HG03457 (cell line): ENCODE data around the gene SLC35B1.
"Not testable (repeated sequence)": the region's sequence is repeated elsewhere in the genome, so short reads cannot be mapped to it uniquely, and the experiment has no call there.

Experiments
- ATAC-seq: cut with Tn5 transposase; IDR thresholded peaks from one replicate; pipeline ENCODE4 v1.9.1; 2021; ENCODE audit warnings: moderate number of reproducible peaks; ENCODE audit not compliant: unreplicated experiment

The SLC35B1 gene

DNA sequence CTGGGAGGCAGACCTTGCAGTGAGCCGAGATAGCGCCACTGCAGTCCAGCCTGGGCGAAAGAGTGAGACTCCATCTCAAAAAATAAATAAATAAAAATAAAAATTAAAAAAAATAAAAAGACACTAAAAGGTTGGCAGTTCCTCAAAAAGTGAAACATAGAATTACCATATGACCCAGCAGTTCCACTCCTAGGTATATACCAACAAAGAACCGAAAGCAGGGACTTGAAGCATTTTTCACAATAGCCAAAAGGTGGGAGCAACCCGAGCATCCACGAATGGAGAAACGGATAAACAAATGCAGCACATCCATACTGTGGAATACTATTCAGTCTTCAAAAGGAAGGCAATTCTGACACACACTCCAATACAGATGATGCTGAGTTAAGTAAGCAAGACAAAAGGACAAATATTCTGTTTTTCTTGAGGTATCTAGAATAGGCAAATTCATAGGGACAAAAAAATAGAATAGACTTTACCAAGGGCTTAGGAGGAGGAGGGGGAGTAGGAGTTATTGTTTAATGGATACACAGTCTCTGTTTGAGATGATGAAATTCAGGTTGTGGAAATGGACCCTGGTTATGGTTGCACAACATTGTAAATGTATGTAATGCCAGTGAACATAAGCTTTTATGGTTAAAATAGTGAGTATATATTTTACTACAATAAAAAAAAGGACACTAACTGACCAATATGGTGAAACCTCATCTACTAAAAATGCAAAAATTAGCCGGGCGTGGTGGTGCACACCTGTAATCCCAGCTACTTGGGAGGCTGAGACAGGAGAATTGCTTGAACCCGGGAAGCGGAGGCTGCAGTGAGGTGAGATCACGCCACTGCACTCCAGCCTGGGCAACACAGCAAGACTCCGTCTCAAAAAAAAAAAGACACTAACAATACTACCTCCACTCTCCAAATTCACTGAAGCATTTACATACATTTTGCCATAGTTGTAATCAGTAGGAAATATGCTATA, 27.0 kb upstream of the SLC35B1 start:
- no peak for ATAC-seq

DNA sequence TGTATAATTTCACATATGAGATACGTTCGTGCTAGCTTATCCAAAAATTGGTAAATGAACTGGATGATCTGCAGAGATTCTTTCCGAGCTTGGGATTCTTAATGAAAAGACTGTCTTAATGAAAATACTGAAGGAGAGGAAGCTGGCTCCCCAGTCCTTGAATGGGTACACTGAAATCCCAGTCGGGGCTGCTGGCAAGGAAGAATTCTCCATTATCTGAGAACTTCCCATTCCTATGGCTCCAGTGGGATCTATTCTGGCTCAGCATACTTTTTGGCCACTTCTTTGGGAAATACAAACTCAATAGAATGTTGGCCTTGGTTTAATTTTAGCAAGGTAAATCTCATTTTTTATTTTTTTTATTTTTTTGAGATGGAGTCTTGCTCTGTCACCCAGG, 23.7 kb upstream of the SLC35B1 start:
- ATAC-seq: no peak

DNA sequence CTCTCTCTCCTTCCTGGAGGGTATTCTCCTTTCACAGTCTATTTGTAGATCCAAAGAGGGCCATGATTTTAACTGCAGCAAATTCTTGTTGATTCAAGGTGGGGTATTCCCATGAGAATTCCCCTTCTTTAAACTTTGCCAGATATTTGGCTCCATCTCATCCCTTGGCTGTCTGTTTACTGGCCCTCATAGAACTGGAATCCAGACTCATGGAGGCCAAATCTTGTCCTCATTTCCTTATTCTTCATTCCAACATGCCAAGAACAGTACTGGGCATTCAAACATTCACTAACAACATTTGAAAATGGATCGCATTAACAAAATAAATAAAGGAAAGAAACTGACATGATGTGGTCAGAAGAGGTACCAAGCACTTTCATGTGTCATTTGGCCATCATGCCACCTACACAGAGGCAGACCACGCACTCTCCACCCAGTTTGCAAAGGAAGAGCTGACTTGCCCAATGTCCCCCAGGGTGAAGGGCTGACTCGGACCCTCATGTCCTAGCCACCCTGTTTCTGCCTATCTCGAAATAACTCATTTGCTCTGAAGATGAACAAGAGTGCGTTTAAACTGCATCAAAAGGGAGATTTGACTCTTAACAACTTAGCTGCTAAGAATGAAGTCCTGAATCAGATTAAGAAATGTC, 23.1 kb upstream of the SLC35B1 start:
- ATAC-seq: no peak

DNA sequence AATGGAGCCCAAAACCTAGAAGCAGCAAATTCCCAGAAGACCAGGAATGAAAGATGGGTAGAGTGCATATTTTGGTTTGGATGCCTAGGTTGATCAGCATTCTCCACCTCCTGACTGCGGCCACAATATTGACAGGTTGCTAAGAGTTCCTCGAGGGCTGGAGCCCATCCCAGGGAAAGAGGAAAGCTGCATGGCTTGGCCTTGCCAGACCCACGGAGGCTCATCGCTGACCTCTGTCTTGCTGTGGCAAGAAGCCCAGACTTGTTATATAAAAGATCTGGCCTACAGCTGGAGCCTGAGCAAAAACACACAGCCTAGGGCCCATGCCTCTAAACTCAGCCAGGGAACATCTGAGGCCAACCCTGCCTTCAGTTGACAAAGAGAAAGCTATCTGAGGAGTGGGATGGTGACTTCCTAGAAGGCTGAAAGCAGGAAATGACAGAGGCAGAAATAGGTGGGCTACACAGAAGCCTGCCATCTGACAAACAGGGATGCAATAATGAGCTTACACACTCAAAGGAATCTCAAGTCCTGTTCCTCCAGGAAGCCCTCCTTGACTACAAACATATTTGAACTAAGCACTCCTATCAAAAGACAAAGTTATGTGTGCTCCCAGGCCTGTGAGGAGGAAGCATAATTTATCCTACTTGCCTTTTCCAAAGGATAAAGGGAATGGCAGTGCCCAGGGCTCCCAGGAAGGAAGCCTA, 22.5 kb upstream of the SLC35B1 start:
- ATAC-seq: no peak

DNA sequence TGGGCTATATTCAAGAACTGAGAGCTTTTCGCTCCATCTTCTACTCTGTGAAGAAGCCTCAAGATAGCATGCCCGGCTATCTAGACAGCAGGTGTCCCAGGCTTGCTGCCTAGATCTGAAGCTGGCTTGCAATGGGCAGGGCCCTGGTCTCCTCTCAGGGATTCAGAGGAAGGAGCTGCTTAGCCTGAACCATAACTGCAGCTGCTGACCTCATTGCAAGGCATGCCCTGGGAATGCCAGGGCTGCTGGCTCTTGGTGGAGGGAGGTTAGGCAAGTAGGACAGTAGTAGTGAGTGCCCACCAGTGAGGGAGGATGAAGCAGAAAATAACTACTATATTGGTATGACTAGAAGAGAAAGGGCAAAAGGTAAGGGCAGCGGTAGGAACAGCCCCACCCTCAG, 21.3 kb upstream of the SLC35B1 start:
- no peak for ATAC-seq

DNA sequence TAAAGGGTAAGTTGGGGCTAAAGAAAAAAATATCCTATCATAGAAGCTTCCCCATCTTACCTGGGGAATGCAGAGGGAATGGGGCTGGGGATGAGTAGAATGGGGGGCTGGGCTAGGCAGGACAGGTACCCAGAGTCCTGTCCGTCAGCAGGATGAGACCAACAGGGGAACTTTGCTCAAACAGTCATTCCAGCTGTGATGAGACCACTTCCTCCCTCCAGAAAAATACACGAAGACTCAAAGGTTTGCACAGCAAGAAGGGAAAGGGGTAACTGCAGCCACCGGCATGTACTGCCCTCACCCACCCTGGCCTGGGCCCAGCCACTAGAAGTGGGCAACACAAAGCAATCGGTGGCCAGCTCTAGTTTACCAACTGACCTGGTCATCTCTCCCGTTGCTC, 20.7 kb upstream of the SLC35B1 start:
- ATAC-seq: no peak

DNA sequence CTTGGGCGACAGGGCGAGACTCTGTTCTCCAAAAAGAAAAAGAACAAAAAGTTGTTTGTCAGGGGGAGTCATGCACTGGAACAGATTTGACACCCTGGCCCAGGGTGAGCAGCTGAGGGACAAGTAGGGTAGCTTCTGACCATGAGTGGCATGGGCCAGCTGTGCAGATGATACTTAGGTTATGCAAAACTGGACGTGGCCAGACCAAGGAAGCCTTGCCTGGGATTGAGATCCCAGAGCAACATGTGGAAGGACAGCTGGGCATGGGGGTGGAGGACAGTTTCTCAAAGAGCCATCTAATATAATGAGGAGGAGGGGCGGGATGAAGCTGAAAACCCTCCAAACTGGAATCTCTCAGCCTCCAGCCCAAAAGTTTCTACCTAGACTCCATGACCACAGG, 19.6 kb upstream of the SLC35B1 start:
- no peak for ATAC-seq

DNA sequence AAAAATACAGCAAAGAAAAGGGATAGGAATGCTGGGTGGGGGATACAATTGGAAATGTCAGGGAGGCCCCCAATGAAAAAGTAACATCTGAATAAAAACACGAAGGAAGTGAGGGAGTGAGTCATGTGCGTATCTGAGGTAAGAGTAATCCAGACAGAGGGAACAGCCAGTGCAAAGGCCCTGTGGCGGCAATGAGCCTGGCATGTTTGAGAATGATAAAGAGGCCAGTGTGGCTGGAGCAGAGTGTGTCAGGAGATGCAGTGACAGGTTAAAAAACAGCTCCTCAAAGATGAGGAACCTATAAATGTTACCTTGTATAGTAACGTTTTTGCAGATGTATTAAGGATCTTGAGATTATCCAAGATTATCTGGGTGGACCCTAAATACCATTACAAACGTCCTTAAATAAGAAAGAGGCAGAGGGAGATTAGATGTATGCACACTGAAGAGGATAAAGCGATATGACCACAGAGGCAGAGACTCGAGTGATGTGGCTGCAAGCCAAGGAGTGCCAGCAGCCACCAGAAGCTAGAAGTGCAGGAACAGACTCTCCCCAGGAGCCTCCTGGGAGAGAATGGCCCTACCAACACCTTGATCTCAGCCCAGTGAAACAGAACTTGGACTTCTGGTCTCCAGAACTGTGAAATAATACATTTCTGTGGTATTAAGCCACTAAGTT, 17.8 kb upstream of the SLC35B1 start:
- no peak for ATAC-seq

DNA sequence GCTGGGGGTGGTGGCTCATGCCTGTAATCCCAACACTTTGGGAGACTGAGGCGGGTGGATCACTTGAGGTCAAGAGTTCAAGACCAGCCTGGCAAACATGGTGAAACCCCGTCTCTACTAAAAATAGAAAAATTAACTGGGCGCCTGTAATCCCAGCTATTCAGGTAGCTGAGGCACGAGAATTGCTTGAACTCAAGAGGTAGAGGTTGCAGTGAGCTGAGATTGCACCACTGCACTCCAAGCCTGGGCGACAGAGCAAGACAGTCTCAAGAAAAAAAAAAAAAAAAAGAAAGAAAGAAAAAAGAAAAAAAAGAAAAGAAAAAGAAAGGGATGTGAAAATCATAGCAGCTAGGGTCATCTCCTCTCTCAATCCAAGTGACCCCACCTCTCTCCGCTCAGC, 16.8 kb upstream of the SLC35B1 start:
- ATAC-seq: not testable (repeated sequence)

DNA sequence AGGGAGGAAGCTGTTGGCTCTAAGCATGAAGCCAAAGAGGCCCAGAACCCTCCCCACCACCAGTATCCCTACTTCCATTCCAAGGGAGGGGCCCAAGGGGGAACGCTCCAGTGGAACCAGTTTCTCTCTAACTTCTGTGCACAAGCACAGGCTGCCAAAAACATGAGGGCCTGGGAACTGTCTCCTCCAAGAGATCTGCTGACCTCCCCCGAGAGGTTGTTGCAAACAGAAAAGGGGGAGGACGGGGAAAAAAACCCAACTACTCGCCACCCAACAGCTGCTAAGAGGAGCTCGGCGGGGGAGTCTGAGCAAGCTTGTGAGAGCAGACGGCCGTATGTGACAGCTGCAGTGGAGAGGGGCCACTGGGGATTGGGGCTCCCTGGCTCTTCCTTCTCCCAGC, 15.7 kb upstream of the SLC35B1 start:
- ATAC-seq: no peak

DNA sequence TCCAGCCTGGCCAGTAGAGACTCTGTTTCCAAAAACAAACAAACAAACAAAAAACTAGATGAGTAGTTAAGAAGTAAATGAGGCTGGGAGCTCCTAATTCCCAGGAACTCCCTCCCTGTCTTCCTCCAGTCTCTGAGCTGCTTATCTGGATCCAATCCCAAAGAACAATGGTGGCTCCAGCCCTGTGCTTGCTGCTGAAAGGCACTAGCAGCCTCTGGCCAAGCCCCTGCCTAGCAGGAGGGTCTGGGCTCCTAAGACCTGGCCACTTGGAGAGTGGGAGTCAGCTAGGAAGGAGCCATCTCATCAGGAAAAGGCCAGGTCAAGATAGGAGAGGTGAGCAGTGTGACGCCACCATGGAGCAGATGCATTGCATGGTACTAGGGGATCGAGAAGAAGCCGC, 14.3 kb upstream of the SLC35B1 start:
- ATAC-seq: no peak

DNA sequence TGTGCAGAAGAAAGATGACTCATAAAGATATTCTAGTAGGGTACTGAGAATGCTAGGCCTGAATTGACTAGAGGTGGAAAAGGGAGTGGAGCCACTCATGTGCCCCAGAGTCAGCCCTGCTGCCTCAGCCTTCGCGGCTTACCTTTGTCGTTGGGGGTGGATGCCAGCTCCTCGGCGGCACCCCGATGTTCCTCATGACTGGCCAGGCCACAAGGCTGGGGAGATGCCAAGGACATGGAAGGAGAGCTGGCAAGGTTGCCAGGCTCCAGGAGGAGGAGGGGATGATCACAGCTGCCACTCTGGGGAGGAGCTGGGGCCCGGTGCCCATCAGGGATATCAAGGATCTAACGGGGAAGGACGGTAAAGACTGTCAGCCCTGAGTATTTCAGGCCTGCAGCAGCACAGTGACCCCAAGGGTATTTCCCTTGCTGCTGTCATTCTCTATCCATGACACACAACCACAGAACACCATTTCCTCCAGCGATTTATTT, 9.7 kb upstream of the SLC35B1 start:
- no peak for ATAC-seq

DNA sequence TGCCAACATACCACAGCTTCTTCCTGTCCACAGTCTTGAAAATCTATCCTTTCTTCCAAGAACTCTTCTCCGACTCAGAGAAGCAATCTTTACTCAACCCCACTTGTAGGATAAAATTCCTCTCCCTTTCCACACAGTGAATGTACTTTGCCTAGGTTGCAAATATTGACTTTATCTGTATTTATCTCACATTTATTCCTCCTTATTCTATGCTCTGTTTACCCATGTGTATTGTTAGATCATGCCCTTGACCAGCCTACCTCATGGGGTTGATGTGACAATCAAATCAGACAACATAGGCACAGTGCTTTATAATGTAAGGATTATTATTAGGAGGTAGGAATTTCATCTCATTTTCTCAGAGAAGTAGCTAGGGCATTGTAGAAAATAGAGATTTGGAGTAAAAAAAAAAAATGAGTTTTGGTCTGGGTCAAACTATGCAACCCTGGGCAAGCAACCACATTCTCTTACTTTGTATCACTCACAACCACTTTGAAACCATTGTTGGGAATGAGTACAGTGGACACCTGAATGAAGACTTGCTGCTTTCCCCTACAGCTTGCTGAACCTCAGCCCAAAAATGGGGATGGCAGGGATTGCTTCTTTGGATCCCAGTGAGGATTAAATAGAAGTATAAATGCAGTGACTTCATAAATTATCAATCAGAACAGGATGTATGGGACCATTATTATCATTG, 9.1 kb upstream of the SLC35B1 start:
- no peak for ATAC-seq

DNA sequence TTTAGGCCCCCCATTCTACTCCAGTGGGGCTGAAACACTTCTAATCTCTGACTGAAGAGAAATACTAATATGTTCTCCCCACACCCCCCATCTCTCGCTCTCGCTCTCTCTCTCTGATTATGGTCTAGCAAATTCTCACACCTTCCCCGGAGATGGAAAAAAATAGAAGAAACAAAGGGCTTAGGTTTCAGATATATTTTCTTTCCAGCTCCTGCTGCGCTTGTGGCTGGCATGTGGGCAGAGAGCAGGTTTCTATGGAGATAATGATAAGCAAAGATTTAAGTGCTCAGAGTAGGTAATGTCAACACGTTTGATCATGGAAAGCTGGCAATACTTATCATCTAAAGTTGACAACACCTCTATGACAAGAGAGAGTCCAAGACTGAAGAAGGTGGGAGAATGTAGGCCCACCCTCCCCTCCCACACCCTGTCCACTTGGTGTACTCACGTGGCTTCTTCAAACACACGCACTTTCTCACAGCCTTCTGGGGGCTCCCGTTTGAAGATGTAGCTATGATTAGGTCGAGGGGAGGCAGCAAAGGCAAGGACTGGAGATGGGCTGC, 8.0 kb upstream of the SLC35B1 start:
- no peak for ATAC-seq

DNA sequence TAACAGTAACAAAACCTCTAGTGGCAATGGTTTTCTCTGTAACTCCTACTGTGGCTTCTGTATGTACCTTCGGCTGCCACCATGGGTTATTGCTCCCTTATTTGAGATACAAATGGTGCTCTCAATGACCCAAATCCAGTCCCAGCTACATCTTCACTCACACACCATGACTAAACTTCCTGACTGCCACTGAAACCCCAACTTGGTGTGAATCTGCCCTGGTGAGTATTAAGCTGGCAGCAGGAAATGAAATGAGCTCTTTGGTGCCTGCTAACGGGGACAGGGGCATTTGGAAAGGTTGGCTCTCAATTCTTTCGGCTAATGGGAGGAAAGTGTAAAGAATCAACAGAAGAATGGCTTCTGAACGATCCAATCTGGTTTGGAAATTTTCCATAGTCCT, 7.5 kb upstream of the SLC35B1 start:
- ATAC-seq: no peak

DNA sequence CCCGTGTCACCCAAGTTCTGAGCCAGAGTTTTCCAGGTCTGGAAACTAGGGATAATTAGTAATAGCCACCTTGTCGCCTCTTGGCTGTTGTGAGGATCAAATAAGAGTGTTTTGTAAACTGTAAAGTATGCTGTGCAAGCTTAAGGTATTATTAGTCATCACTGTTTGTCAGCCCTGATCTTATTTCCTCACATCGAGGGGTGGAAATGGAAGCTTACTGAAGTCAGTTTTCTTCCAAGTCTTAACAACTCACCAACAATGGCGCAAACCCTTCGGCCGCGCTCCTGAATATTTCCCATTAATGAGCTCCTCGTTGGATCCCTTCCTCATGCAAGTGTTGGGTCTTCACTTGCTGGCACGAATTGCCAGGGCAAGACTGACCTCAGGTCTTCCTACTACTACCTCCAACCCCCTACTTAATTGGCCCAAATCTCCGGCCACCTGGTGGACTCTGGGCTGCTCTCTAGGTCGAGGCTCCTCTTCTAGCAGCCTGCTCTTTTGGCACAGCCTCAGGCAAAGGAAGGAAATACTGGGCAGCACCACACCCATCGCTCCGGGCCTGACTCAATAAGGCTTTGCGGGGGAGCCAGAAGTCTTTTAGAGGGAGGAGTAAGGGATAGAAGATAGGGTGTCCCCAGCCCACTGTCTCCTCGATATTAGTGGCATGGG, 885 bp upstream of the SLC35B1 start:
- no peak for ATAC-seq

DNA sequence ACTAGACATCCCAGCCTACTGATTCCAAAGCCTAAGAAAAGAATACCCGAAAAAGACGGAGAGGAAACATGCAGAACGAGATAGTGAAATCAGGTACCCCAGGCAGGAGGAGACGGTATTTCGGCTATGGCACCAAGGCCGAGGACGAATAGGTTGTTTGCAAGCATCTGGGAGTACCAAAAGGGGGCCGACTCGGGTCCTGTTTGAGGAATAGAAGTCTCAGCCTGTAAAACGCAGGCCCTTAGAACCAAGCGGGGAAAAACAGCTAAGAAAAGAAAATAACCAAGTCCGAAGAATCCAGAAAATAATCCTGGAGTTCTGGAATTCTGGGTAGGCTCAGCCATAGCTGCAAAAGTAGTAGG, 537 bp downstream of the SLC35B1 start:
- no peak for ATAC-seq

DNA sequence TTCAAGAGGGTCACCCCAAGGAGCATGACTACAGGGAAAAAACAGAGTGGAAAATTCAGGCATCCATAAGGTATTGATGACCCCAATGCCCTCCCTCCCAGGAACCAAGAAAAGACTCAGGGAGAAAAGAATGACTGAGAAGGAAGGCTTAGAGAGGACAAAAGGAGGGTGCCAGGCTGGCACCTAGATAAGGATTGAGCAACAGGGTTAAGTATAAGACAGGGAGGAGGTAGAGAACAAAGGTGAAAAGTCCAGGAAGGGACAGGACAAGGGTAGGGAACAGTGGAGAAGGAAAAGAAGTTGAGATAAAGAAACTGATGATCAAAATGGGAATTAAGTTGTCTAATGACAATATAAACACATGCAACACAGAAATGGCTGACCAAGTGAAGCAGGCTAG, 2.5 kb downstream of the SLC35B1 start:
- ATAC-seq: no peak

DNA sequence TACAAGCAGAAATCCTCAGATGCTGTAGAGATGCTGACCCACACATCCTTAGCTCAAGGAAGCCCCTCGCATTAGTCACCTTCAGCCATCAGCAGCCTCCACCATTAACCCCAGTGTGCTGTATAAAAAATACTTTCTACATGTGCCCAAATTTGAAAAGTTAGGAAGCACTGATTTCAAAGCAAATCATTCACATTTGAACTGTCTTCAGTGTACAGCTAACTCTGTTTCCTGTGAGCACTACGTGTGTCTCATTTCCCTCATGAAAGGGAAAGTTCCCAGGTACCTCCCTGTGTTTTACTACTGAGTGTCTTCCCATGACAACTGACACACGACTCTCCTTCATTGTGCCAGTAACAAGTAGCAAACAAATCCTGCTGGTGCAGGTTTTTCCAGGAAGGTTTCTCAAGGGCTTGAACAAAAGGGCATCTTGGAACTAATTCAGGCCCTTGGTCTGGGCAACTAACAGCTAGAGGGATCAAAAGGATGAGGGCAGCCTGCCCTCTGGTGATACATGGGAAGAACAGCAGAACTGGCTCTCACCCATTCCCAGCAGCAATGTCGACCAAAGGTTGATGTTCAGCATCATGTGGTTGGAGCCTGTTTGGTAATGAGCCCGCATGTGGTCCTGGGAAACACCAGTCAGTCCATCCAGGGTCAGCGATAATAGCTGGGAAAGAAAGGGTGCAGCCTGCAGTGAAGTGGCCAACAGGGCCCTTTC, 4.0 kb downstream of the SLC35B1 start:
- ATAC-seq: no peak
